HG03103 (cell line): Measurements from ENCODE around the gene RANBP2.
"Not testable (repeated sequence)": the region's sequence is repeated elsewhere in the genome, so short reads cannot be mapped to it uniquely, and the experiment has no call there.

ENCODE experiments used
- ATAC-seq: cut with Tn5 transposase; IDR thresholded peaks from one replicate; pipeline ENCODE4 v1.9.1; 2021; ENCODE audit warnings: low read depth; ENCODE audit not compliant: unreplicated experiment

Gene RANBP2

DNA sequence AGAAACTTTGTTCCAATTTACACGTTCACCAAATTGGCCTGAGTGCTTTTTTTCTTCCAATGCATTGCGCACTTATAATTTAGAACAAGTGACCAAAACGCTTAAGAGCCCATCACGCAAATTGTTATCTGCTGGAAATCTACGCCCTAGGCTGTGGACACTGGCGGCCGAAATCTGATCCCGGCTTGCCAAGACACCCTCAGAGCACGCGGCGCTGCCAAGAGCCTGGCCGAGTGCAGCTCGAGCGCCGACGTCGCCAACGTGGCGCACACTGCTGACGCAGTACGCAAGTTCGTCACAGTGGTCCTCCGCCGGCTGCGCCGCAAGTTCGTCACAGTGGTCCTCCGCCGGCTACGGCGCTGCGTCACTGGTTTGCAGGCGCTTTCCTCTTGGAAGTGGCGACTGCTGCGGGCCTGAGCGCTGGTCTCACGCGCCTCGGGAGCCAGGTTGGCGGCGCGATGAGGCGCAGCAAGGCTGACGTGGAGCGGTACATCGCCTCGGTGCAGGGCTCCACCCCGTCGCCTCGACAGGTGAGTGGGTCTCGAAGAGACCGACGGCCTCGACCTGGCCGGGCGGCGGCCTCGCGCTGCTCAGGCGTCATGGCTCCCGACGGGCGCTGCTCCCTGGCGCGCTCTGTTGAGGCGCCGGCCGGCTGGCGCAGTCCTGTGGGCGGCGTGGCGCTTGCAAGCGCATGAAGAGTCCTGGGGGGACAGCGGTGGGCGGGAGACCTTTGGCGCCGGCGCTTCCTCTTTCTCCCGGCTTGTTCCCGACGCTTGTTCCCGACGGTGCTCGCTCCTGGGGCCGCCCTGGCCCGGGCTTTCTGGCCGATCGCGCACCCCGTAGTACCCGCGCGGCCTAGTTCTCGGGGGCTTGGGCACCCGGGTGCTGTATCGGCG, at the start of gene RANBP2:
Gene RANBP2 (plus strand): TSS at position 334 of the 896 bp plus-strand sequence. CDS start 125 bp downstream, at position 459.
- ATAC-seq: peak; percentile 99

DNA sequence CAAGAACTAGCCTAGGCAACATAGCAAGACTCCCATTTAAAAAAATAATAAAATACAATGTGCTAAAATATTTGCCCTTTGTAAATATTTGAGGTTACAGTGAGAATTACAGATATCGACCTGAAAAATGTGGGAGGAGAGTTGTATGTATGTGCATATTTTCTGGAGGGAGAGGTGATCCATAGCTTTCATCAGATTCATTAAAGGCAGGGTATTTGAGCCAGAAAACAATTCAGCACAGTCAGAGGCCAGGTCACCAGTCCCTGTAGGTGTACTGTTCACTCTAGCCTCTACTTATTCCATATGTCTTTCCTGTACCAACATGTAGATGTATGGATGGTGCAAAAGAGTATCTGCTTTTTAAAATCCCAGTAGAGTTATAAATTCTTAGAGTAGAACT, 49.0 kb upstream of the RANBP2 start:
- ATAC-seq: not testable (repeated sequence)

DNA sequence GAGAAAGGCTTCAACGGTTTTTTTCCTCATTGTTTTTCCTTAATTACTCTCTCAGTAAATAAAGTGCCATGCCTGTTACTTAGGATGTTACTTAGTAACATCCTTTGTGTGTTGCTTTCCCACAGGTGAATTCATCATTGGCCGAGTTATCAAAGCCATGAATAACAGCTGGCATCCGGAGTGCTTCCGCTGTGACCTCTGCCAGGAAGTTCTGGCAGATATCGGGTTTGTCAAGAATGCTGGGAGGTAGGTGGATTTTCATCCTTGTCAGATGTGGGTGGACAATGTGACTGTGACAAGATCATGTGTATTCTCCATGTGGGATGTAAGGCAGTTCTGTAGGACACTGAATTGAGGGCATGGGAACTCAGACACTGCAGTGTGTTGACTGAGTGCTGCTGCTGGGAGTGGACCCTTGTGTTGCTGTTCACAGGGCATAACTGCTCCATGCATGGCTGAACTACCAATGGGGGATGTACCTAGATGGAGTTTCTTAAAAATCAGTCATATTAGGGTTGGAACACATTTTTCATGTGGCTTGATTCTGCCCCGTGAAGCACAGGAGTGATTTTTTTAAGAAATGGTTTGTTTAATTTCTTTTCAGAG, 47.0 kb upstream of the RANBP2 start:
- ATAC-seq: not testable (repeated sequence)

DNA sequence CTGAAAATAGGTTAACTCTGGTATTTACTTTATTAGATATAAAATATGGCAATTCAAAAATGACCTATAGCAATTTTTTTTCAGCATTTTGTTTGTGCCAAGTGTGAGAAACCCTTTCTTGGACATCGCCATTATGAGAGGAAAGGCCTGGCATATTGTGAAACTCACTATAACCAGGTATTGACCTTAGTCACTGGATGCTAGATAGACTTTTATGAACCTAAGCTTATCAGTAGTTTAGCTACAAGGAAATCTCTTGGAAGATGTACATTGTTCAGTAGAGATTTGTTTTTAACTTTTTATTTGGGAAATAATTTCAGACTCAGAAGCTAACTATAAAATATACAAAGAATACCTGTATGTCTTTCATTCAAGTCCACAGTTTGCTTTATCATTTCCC, 42.8 kb upstream of the RANBP2 start:
- not testable (repeated sequence) for ATAC-seq

DNA sequence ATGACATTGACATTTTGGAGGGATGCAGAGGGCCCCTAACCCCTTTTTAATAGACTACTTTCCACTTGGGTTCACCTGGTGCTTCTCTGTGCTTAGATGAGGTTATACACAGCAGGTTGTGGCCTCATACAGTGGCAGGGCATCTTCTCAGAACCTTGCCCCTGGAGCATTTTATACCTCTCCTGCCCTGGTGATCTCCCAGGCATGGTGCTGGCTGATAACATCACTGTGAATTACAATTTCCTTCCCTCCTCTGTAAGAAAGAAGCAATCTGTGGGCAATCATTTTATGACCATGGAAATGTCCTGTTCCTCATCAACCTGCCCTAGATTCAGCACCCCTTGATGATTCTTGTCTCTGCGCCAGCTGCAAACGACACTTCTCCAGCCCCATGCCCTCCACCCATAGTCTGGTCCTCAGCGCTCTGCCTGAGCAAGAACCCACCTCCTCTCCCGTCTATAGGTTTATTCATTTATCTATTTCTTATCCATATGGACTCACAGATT, 42.0 kb upstream of the RANBP2 start:
- not testable (repeated sequence) for ATAC-seq

DNA sequence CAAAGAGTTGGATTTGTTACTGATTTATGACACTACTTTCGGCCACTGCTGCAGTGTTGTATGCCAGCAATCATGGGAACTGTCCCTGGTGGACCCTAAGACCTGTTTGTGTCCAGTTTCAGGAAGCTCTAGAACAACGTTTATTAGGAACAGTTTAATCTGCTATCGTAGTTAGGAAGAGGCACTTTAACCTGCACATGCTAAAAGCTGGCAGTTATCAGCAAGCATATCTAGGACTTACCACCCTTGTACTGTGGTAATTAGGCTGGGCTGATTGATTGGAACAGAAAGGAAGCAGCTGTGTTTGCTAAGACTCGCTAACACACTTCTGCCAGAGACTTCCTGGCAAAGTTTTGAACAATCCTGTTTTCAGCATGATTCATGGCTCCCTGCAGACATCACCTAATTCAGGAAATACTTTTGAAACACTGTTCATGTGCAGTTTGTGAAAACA, 41.1 kb upstream of the RANBP2 start:
- ATAC-seq: not testable (repeated sequence)

DNA sequence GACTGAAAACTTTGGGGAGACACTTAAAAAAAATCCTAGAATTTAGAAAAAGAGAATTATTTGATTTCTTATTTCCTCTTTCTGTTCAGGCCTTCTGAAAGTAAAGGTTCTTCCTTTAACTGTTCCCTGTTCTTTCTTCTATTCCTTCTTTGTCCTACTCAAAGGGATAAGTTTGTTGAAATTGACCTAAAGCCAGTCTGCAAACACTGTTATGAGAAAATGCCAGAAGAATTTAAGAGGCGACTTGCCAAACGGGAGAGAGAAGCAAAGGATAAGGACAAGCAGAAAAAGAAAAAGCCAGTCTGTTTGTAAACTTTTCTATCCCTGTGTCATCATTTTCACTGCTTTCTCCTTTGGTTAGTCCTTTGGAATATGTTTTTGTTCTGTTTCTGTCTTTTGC, 38.5 kb upstream of the RANBP2 start:
- ATAC-seq: not testable (repeated sequence)

DNA sequence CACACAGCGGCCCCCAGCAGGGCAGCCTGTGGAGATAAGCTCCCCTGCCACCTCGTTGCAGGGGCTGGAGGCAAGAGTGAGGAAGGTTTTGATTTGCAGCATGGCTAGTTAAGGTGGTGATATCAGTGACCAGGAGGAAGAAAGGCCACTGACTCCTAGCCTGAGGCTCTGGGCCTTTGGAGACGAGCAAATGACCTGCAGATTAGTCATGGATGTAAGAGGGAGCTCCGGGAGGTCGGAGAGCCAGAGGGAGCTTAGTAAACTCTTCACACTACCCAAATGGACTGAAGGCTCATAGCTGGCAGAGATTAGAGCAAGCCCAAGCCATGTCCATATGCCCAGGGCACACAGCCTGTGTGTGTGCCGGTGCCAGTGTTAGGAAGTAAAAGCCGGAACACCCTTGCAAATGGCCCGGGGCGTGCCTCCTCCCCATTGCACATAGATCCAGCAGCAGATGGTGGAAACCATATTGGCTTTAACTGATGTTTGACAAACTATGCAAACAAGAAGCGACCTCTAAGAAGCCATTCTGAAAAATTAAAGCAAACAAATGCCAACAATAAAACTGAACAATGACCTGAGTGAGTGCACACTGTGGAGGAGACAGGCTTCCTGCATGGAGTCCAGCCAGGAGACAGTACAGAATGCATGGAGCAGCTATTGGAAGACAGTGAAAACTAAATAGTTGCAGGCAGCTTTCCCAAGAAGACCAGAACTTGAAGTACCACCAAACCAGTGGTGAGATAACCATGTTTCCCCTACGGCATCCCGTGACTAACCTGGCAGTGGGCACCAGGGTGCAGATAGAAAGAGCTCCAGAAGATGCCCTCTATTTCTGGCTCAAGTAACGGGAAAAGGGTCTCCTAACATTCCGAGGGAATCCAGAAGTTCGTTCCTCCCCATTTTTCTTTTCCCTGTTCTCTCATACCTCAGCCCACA, 30.2 kb upstream of the RANBP2 start:
- ATAC-seq: not testable (repeated sequence)

DNA sequence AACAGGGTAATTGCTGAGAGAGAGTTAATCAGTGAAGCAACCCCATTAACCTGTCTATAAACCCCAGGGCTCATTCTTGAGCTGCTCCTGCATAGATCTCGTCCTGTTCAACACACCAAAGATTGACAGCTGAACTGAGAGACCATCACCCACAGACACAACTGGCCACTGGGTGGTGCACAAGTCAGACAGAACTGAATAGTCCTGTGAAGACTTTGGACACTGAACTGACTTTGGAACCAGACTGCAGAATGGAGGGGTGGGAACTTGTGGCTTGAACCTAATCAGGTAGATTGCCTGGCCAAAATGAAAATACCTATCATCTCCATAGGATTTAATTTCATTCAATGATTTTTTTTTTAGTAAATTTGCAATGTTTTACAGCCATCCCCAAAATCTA, 29.3 kb upstream of the RANBP2 start:
- peak; percentile 79 for ATAC-seq

DNA sequence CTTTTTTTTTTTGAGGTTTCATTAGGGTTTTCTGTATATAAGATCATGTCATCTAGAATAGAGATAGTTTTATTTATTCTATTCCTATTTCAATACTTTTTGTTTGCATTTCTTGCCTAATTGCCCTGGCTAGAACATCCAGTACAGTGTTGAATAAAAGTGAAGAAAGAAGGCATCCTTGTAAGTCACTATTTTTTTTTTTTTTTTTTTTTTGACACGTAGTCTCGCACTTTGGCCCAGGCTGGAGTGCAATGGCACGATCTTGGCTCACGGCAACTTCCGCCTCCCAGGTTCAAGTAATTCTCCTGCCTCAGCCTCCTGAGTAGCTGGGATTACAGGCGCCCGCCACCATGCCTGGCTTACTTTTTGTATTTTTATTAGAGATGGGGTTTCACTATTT, 27.8 kb upstream of the RANBP2 start:
- no peak for ATAC-seq

DNA sequence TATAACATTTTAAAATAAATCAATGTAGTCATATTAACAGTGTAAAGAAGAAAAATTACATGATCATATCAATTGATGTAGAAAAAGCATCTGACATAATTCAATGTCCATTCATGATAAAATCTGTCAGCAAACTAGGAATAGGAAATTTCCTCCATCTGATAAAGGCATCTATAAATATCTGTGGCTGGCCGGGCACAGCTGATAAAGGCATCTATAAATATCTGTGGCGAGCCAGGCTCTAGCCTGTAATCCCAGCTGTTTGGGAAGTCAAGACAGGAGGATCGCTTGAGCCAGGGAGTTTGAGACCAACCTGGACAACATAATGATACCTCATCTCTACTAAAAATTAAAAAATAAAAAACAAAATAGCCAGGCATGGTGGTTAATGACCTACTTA, 18.1 kb upstream of the RANBP2 start:
- ATAC-seq: no peak

DNA sequence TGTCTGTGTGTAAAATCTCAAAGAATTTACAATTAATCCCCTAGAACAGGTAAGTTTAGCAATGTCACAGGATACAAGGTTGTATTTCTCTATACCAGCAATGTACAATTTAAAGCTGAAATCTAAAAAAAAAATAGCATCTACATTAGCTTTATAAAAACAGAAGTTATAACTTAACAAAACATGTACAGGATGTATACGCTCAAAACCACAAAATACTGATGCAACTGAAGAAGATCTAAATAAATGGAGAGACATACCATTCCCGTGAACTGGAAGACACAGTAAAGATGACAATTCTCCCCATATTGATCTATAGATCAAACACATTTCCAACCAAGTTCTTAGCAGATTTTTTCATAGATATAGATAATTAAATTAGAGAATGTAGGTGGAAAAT, 17.5 kb upstream of the RANBP2 start:
- ATAC-seq: no peak

DNA sequence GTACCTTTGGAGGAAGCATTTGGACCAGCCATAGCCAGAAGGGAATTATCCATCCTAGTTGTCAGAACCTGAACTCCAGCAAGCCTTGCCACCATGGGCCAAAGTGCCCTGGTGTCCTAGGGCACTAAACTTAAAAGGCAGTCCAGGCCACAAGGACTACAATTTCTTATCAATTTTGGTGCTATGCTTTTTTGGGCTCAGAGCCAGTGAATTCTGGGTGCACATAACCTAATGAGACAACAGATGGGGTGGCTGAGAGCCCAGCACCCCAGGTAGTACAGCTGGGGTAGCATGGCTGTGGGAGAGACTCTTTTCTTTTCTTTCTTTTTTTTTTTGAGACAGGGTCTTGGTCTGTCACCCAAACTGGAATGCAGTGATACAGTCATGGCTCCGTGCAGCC, 14.4 kb upstream of the RANBP2 start:
- no peak for ATAC-seq

DNA sequence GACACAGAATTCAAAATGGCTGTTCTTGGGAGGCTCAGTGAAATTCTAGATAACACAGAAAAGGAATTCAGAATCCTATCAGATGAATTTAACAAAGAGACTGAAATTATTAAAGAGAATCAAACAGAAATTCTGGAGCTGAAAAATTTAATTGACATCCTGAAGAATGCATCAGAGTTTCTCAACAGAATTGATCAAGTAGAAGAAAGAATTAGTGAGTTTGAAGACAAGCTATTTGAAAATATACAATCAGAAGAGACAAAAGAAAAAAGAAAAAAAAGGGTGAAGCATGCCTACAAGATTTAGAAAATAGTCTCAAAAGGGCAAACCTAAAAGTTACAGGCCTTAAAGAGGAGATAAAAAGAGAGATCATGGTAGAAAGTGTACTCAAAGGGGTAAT, 12.0 kb upstream of the RANBP2 start:
- no peak for ATAC-seq

DNA sequence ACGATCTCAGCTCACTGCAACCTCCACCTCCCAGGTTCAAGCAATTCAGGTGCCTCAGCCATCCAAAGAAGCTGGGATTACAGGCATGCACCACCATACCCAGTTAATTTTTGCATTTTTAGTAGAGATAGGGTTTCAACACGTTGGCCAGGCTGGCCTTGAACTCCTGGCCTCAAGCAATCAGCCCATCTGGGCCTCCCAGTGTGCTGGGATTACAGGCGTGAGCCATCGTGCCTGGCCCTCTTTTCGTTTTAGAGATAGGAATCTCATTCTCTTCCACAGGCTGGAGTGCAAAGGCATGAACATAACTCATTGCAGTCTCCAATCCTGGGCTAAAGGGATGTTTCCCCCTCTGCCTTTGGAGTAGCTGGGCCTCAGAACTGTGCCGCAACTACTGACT, 2.3 kb upstream of the RANBP2 start:
- not testable (repeated sequence) for ATAC-seq

DNA sequence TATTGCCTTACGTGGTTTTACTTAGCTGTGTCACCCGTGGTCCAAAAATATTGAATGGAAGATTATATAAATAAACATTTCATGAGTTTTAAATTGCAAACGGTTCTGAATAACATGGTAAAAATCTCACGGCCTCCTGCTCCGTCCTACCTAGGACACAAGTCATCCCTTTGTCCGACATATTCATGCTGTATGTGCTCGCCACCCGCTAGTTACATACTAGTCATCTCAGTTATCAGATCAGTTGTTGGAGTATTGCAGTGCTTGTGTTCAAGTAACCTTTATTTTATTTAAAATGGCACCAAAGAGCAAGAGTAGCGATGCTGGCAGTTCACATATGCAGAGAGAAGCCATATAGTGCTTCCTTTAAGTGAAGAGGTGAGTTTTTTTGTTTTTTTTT, 6.8 kb downstream of the RANBP2 start:
- ATAC-seq: not testable (repeated sequence)

DNA sequence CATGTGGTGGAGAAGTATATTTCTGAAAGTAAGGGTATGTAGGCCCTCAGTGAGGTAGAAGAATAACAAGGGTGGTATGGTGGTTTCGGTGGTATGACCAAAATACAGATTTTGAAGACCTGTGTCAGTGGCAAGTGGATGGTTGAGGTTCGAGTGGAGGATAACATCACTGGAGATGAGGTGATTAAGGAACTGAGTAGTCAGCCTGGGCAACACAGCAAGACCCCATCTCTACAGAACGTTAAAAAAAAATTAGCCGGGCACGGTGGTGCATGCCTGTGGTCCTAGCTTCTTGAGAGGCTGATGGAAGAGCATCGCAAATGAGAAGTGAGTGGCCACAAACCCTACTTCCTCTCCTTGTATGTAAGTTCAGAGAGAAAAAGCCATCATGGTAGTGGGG, 15.4 kb downstream of the RANBP2 start:
- not testable (repeated sequence) for ATAC-seq

DNA sequence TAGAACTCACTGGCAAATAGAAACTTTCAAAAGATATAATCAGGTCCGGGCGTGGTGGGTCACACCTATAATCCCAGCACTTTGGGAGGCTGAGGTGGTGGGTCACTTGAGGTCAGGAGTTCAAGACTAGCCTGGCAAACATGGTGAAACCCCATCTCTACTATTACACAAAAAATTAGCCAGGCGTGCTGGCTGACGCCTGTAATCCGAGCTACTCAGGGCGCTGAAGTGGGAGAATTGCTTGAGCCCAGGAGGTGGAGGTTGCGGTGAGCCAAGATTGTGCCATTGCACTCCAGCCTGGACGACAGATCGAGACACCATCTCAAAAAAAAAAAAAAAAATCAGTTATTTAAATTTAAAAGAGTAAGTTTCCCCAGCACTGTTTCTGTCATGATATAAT, 38.7 kb downstream of the RANBP2 start:
- ATAC-seq: not testable (repeated sequence)

DNA sequence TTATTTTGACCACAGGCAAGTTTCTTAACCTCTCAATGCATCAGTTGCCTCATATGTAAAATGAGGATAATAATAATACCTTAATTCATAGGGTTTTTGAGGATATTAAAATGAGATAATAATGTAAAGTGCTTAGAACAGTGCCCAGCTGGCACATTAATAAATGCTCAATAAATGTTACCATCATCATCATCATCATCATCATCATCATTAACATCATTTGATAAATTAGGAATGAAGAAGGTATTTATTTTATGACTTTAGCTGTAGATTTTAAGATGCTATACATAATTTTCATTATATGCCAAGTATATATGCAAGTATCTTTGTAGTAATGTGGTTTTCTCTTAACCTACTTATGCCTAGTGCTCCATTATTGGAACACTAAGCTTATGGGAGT, 43.3 kb downstream of the RANBP2 start:
- ATAC-seq: not testable (repeated sequence)

DNA sequence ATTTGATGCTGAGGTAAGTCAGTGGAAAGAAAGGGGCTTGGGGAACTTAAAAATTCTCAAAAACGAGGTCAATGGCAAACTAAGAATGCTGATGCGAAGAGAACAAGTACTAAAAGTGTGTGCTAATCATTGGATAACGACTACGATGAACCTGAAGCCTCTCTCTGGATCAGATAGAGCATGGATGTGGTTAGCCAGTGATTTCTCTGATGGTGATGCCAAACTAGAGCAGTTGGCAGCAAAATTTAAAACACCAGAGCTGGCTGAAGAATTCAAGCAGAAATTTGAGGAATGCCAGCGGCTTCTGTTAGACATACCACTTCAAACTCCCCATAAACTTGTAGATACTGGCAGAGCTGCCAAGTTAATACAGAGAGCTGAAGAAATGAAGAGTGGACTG, 47.4 kb downstream of the RANBP2 start:
- not testable (repeated sequence) for ATAC-seq
